CD4-positive, alpha-beta T cell treated with Interleukin-15 for 4 hours (primary cell): Measurements from ENCODE around the gene ENTR1.

Experiments
- DNase-seq: peaks from one replicate; pipeline ENCODE4 v3.0.0-alpha.2; 2020; ENCODE audit warnings: low spot score

ENTR1 gene, protein sequence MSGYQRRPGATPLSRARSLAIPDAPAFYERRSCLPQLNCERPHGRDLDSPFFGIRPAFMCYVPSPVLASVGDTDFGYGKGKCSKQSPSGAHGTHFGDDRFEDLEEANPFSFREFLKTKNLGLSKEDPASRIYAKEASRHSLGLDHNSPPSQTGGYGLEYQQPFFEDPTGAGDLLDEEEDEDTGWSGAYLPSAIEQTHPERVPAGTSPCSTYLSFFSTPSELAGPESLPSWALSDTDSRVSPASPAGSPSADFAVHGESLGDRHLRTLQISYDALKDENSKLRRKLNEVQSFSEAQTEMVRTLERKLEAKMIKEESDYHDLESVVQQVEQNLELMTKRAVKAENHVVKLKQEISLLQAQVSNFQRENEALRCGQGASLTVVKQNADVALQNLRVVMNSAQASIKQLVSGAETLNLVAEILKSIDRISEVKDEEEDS

DNA sequence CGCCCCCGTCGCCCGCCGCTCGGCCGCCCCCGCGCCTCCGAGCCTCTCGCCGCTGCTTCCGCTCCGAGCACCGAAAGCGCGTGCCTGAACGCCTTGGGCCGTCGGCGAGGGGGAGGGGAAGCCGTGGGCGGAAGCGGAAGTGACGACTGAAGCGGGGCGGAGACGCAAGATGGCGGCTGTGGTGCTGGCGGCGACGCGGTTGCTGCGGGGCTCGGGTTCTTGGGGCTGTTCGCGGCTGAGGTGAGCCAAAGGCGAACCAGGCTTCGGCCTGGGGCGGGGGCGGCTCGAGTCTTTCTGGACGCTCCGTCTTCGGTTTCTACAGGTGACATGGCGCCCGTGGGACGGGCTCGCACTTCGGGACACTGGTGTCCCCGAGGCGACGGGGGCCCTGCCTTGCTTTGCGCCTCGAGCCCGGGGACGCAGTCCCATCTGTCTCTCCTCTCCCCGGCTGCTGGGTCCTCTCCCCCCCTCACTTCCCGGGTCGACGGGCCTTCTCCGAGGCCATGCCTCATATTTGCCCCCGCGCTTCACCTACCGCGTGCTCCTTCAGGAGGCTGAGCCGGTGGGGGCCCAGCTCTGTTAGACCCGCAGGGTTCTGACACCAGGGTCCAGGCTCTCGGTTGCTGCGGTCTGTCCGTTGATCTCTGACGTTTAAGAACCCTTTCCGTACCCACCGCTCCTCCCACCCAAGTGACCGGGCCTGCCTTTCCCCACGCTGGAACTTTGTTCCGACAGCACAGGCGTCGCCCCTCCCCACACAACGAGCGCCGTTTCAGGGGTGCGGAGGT lies at the start of gene ENTR1, which contains the start of gene PMPCA:
TSS of gene ENTR1 (minus strand) at position 115 of the 788 bp plus-strand sequence. CDS start 217 bp downstream, outside the sequence.
TSS of gene PMPCA (plus strand) at position 159 of the 788 bp plus-strand sequence. CDS start at position 170, 11 bp downstream.
- DNase-seq: peak; percentile 92

DNA sequence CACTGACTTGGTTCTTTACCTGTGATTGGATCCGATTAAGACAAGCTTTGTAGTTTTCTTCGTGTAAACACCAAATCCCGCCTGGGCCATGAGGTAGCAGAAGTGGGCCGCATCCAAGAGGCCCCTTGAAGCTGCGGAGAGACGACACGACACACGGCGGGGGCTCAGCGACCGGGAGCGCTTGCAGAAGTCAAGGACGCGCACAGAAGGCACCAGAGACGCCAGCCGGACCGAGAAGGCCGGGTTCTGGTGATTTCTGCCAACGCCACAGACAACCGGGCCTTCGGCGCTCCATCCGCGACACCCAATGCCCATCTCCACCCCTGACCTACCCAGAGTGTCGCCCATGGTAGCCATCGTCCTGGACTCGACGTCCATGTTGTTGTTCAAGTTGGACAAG lies 49.0 kb upstream of the ENTR1 start:
- DNase-seq: no peak

DNA sequence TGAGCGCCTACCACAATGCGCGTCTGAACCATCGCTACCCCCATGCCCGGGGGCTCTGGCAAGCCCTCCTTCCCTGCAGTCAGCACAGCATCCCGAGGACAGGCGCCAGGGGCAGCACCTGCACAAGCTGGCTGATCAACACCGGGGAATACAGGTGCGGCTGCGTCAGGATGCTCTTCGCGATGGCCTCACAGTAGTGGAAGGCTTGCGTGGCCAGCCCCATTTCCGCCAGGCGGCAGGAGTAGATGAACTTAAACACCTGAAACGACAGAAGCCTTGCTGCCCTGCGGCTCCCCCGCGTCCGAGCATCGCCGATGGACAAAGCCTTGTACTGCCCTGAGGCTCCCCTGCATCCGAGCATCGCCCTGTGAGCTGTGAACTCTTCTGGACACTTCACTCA lies 46.9 kb upstream of the ENTR1 start:
- no peak for DNase-seq

DNA sequence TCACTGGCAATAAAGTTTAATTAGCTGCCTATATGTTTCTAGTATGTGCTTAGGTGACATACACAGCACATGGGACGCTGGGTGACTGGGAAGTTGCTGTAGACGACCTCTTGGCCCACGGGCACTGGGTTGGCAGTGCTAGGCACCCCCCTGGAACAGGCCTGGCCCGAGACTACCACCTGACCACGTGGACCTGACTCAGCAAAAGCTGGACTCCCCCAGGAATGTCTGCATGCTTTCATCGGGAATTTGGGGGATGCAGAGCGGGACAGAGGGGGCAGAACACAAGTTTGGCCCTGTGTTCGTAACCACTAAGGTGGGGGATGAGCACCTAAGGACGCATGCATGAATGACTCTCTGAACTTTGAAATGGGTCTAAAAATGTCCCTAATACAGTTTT lies 45.8 kb upstream of the ENTR1 start:
- DNase-seq: no peak

DNA sequence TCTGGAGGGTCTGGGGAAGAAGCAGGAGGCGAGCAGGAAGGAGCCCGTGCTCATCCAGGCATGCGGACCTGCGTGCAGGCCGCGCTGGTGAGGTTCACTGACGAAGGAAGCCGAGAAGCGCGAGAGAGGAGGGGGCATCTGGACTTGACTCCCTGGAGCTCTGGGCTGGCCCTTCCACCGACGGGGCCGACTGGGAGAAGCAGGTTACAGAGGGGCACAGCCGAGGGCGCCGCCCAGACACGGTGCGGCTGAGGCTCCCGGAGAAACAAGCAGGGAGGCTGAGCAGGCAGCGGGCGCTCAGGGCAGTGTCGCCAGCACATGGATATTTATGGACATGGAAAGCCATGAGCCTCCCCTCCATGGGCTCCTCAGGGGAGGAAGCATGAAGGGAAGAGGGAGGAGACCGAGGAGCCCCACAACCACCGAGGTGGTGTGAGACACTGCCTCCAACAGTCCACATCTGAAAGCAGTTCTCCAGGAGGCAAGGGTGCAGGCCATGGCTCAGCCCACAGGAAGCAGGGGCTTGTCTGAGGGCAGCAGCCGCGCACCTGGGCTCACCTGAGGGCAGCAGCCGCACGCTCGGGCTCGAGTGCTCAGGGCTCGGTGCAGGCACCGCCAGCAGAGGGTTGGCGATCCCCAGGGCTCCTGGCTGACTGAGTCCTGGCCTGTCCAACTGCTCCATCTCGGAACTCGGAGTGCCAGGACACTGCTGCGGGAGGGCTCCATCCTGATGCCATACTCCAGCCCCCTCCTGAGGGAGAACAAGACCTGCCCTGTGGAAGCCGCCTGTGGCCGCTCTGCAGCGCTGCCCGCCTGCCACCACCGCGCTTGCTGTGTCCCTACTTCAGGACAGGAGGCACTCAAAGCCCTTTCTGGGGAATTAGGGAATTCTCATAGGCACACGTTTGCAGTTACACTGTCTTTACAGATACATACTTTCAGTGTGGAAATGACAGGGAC lies 44.9 kb upstream of the ENTR1 start:
- DNase-seq: no peak

DNA sequence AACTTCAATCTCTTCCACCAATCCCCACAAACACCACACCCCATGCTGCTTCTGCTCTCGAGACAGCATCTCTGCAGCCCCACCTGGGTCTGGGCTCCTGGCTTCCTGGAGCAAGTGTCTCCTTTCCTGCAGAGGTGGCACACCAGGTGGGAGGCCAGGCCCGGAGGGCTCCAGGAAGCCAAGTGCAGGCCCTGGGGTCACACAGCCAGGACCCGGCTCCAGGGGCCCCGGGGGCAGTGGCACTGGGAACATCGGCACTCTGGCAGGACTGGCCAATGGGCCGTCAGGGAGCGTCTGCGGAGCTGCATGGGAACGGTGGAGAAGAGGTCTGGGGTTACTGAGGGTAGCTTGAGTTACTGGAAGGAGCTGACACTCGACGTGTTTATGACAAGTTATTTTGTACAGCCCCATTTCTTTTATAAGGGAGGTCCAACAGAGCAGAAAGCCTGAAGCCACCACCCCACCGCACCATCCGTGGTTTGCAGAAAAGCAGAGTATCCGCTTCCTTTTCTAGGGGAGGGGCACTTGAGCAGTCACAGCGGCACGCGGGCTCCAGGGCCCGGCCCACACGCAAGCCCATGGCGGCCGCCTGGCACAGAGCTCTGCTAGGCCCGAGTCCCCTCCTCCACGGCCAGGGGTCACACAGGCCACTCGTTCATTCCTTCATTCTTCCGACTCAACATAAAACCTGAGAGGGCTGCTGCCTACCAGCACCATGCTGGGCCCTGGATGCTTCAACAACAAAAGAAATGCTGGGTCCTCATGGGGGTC lies 43.8 kb upstream of the ENTR1 start:
- DNase-seq: no peak

DNA sequence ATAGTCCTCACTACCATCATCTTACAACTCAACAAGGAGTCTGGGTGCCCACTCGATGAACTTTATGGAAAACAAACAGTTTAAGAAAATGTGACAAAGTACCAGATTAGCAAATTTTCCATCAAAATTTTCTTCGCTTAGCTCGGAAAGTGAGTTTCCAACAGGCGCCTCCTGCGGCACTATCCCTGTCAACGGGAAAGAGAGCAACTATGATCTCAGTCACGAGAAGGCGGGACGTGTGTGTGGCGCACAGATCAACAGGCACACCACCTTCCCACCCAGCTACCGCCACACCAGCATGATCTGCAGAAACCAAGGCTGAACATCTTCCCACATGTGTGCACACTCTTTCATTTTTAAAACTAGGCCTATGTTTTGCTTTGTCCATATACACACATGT lies 42.9 kb upstream of the ENTR1 start:
- DNase-seq: no peak

DNA sequence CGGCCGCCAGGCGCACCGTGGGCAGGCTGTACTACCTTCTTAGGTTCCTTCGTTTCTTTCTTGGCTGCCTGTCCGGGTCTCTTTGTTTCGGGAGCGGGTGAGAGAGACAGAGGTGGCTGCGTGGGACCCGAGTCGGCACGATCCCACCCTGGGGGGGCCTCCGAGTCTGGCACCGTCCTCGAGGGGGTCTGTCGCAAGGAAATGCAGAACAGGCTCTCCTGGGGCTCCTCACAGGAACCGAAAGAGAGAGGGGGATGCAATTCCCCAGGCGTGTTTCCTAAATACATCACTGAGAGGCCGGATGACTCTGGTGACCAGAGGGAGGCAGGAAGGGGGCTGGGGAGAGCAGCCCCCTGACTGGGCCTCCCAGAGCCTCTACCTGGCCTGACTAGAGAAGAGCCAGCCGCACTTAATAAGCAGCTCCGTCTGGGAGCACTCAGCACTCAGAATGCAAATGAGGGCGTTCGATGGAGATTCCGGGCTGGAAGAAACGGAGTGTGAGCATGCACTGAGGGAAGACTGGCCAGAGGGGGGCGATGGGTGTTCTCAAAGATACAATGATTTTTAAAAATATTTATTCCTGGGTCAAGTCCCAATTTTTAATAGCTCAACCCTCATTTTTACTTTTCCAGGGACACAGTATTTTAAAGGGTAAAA lies 40.9 kb upstream of the ENTR1 start:
- DNase-seq: no peak

DNA sequence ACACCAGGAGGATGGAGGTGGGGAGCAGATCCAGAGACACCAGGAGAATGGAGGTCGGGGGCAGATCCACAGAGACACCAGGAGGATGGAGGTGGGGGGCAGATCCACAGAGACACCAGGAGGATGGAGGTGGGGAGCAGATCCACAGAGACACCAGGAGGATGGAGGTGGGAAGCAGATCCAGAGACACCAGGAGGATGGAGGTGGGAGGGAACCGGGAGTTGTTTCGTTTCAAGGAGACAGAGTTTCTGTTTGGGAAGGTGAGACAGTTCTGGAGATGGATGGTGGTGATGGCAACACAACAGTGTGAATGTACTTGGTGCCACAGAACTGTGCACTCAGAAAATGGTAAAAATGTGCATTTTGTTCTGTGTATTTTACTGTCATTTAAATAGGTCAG lies 38.2 kb upstream of the ENTR1 start:
- DNase-seq: no peak

DNA sequence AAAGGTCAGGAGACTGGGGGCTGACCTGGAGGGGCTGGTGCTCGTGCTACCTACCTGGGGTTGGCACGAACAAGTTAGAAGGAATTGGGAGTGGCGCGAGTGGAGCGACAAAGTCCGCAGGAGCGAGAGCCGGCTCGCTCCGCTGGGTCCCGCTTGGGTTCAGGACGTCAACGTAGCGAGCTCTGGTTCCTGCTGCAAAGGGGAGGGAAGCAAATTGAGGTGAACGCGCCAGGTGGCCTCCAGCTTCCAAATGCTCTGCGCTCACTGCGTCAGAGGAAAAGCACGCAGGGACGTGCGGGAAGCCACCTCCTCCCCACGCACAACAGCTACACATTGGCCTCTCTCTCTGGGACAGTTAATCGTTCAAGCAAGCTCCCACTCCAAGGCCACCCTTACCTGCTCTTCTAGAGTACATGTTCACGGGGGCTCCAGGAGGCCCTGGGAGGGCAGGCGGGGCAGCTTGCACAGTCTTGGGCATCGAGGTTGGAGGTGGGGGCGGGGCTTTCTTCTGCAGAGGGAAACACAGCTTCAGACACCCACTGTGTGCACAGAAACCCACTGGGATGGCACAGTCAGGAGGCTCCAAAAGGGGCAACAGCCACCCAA lies 36.9 kb upstream of the ENTR1 start:
- DNase-seq: no peak

DNA sequence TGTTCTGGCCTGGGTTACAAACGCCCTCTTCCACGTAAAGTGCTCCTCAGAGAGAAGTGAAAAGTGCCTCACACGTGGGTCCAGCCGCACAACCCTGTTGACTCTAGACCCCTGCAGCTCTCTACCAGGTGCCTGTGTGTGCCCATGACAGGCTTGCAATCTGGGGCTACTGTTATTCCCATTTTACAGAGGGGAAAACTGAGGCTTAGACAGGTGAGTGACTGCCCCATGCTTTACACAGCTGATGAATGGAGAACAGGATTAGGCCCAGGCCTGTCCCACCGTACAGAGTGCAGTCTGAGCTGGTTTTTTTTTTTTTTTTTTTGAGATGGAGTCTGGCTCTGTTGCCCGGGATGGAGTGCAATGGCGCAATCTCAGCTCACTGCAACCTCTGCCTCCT lies 35.4 kb upstream of the ENTR1 start:
- no peak for DNase-seq

DNA sequence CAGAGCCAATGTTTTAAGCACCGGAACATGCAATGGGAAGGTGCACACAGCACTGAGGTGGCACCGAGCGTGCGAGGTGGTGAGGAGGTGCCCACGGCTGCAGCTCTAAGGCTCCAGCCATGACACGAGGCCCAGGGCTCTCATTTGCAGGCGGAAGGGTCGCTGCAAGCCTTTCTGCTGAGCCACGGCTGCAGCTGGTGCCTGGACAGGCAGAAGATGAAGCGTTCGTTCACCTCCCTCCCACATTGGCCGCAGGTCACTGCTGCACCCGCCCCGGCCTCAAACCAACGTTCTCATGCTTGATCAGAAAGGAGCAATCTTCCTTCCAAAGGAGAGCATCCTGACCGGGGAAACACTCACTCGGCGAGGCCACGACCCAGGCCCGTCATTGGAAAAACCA lies 33.7 kb upstream of the ENTR1 start:
- no peak for DNase-seq

DNA sequence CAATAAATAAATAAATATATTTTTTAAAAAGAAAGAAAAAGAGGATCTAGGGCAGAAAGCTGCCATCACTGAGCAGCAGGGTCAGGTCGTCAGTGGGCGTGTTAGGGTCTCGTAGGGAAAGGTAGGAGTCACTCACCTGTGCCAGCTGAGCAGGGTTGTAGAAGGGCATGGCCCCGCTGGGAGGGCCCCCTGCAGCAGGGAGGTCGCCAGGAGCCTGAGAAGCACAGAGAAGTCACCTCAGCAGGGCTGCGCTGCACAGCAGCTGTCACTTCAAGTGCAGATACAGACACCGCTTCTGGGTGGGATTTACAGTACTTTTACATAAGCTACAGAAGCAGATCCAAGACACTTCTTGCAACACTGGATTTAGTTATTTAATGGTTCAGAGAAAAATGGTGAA lies 33.3 kb upstream of the ENTR1 start:
- no peak for DNase-seq

DNA sequence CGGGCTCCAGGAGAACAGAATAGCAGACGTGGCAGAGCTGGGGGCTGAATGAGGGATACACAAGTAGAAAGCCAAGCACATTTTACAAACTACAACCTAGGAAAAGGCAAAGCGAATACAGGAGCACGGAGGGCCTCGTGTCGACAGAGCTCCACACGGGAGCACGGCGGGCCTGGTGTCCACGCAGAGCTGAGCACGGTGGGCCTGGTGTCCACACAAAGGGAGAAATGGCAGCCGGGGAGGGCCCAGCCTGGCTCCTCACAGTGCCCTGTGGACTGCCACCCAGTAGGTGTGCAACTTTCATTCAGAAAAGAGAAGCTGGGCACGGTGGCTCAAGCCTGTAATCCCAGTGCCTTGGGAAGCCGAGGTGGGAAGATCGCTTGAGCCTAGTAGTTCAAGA lies 32.7 kb upstream of the ENTR1 start:
- no peak for DNase-seq

DNA sequence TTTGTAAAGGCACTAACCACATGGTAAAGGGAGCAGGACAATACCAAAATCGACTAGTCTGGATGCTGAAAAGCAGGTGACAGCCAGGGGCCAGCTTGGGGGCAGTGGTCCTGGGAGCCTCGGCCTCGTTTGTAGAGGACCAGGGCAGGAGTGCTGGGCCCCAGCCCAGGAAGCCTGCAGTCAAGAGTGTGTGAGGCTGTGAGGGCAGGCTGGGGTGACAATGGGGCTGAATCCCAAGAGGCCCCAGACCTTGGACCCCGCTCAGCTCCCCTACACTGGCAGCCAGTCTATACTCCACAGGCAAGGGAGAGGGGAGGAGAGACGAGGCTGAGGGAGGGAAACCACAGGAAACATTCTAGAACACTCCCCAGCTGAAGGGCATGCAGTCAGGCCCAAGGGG lies 31.9 kb upstream of the ENTR1 start:
- DNase-seq: no peak

DNA sequence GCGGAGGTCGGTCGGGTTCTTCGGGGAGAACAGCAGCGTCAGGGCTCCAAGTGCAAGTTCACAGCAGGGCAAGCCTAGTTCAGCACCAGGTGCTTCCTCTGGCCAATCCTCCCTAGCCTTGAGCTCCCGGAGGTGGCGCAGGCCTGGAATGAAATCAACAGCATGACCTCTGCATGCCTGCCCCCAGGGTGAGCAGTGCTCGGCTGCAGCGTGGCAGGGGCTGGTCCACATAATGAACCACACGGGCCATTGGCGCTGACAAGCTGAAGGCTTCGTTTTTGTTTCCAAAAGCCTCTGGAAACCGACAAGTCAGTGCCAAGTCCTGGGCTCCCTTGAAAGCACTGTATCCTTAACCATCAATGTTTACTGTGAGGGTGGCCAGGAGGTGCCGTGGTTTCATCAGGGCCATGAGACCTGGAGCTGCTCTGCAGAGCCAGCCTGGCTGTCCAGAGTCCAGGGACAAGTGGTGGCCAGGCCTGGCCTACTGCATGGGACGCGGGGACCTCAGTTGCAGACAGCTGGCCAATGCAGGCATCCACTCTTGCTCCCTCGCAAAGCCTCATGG lies 31.3 kb upstream of the ENTR1 start:
- DNase-seq: no peak

DNA sequence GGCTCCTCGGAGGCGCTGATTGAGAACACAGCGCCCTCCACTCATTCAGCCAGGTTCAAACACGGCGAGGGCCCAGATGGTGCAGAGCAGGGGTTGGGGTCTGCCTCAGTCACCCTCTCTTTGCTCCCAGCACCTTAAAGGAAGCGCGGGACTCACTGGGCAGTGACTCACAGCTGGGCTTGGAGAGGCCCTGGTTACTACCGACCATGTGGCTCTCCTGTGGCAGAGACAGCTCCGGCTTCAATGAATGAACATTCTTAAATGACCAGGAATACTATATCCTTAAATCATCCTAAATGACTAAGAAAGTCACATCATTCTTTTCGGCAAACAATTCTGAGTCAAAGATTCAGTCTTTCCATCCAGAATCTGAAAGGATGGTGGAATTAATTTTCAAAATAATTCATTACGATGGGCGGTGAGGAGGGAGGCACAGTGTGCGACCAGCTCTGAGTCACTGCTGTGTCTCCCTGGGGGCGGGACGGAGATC lies 30.8 kb upstream of the ENTR1 start:
- no peak for DNase-seq

DNA sequence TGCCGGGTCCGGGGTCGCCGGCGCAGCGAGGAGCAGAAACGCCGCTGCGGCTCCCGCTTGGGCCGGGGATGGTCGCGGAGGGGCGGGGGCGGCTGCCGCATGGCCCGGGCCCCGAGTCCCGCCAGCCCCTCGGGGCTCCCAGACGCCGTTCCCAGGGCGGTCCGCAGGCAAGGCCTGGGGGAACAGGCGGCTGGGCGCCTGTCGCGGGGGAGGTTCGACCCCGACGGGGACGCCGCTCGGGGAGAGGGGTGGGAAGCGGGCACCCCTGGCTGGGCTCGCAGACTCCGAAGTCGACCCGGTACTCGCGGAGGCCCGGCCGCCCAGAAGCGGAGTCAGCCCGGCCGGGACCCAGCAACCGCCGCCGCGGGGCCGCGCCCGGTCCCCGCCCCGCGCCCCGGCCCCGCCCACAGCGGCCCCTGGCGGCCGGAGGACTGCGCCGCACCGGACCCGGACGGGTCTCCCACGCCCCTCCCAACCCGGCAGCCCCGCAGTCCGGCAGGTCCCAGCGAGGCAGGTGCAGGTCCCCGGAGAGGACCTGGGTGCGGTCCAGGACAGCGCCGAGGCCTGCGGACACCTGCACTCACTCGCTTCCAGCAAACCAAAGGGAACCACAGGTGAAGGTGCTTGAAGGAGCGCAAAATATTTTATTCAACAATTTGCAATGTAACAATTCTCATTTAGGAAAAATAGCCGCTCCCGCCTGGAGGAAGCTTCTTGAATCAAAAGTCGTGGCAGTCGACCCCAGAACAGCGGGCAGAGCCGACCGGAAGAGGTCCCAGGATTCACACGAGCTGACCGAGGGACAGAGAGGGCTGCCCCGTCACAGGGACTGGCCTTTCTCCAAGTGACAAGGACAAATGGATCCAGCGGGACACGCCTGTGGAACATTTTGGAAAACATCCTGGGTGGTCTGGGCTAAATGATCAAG lies 29.3 kb upstream of the ENTR1 start, which contains the start of gene INPP5E:
TSS of gene INPP5E (minus strand) at position 365 of the 928 bp plus-strand sequence. CDS start 426 bp downstream, outside the sequence.
- DNase-seq: peak; percentile 84
